GM20431 (cell line): ENCODE results near the gene LRRC74B.

ENCODE experiments used
- in situ Hi-C: fragments of 300-500 bp; cut with MseI, MboI; formaldehyde crosslinking; loops from one replicate; pipeline ENCODE4 v1.15.0; 2020; ENCODE audit warnings: low sequenced_read_pairs; ENCODE audit not compliant: unreplicated experiment

LRRC74B gene

DNA sequence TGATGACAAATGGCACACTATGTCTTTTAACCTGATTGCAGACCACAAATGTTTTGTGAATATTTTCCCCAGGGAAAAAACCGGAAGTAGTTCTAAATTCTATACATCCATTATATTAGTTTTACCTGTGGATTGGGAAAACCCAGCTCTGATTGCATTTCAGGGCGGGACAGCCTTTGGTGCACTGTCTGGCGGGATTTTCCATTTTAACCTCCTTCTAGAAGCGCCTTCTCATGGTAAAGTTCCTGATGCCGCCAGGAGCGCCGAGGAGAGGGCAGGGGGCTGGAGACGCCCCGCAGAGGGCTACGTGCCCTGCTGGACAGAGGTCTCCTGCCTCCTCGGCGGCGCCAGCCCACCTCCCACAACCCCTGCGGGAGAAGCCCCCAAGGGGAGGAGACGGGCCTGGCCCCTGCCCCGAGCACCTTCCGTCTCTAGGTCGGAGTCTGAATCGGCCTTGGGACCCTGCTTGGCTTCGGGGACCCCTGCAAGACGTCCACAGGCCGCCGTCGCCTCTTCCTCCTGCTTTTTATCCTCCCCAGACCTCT is 32.0 kb upstream of the LRRC74B start:
- in situ Hi-C loops, result no loop called here

DNA sequence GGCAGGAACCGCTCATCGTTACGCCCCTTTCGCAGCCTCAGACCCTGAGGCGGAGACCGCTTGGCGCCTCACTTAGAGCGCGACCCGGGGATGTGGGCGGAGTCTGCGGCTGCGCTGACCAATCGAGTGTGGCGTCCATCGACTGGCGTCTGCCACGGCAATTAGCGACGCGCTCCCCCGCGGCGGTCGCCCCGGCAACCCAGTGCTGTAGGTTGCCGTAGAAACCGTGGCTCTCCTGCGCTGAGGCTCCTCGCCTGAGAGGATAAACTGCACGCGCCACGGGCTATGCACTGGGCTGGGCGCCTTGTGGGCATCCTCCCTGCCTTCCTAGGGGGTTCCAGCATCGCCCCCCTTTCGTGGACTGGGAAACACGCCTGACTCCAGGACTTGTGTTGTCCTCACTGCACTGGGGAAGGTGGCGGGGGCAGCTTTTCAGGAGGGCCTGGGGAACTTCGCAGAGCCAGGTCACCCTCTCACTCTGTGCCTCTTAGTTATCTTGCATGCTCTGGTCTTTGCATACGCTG is 31.5 kb upstream of the LRRC74B start:
- in situ Hi-C loops, result no loop called here

DNA sequence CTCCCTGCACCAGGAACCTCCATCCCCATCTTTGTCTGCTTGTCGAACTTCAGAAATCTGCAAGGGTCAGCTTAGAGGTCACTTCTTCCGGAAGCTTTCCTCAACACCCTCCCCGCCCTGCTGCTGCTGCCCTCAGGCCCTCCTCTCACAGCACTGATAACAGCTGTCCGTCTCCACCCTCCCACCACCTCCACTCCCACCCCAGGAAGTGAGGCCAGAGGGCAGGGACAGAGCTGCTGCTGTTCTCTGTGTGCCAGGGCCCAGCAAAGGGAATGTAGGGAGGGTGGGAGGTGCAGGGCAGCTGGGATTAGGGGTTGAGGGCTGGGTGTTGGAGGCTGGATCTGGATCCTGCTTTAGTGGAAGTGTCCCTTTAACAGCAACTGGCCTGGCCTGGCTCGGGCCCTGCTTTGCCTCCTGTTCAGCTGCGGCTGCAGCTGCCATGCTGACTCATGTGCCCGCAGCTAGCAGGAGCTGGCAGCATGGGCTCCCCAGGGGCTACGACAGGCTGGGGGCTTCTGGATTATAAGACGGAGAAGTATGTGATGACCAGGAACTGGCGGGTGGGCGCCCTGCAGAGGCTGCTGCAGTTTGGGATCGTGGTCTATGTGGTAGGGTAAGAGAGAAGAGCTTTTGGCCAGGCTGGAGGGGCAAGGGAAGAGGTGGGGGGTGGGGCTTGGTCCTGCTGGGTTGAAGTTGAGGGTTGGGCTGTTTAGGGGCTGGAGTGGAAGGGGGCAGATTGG is 30.9 kb upstream of the LRRC74B start, which contains the start of gene P2RX6:
P2RX6 (plus strand) TSS at position 440 of the 740 bp plus-strand sequence; CDS start at position 450, 10 bp downstream.
- in situ Hi-C loops, result no loop called here

DNA sequence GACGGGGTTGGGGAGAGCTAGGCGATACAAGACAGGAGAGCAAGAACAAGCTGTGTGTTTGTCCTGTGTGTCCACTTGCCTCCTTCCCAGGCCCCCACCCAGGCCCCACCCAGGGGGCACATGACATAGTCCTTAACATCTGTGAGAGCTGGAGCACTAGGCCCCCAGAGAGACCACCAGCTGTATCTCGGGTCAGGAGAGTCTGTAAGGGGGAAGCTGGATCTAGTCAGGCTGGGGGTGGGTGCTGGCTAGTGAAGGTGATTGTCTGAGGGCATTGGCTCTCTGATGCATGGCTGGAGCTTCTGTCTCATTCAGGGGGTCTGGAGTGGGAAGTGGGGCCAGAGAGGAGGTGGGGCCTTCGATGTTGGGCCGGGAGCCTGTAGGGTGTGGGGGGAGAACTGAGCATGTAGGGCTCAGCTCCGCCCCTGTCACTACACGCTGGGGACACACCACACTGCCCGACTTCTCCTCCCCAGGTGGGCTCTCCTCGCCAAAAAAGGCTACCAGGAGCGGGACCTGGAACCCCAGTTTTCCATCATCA is 30.2 kb upstream of the LRRC74B start:
- in situ Hi-C loops, result no loop called here

DNA sequence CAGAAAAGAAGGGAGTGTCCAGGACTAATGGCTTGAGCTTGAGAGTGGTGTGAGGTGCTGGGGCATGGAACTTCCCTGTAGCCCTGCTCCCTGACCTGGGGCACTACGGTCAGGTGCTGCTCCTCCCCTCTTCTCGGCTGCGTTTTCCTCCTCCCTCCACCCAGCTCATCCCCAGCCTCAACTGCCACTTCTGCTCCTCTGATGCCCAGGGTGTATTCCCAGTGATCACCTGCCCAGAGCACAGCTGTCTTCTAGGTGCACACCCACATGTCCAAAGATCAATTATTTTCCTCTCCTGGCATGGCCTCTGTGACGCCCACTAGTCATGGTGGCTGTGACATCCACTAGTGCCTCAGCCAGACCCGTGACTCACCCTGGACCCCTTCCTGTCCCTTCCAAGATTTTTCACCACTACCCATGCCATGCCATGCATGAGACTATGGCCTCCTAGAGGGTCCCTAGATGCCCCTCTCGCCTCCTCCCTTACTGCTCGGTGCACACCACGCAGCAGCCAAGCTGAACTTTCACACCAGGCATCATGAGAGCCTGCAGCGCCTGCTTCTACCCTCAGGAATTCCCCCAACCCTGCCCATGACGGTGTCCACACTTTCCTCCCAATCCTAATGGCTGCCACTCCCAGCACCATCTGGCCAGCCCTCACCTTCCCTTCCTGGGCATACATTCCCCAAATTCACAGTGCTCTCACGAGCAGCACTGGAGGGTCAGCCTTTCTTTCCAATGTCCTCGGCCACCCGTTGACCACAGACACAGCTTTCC is 28.9 kb upstream of the LRRC74B start:
- in situ Hi-C loops, result no loop called here

DNA sequence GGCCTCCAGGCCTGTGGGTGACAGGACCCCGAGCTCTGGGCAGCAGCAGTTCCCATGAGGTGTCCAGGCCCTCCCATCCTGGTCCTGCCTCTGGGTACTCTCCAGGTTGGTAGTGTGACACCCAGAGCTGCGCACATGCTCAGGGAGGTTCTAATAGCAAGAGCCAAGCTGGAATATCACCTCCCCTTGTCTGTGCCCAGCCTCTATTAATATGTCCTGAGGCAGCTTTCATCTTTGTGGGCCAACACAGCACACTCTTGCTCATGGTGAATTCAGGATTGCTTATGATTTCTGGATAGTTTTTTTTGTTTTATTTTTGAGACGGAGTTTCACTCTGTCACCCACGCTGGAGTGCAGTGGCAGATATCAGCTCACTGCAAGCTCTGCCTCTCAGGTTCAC is 27.4 kb upstream of the LRRC74B start:
- in situ Hi-C loops, result no loop called here

DNA sequence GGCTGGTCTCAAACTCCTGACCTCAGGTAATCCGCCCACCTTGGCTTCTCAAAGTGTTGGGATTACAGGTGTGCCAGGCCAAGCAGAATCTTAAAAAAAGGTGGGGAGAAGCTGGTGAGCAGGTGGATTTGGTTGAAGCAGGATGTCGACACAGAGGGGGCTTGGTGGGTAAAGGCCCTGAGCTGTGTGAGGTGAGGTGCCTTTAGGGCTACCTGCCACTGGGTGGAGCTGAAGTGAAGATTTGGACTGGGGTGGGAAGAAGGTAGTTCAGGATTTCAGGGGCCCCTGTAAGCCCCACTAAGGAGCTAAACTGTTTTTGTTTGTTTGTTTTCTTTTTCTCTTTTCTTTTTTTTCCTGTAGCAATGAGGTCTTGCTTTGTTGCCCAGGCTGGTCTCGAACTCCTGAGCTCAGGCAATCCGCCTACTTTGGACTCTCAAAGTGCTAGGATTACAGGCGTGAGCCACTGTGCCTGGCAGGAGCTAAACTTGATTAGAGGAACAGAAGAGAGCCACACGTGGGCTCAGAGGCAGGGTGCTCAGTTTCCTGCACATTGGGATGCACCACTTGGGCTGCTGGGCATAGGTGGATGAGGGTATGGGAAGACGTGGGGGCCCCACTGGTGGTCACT is 24.8 kb upstream of the LRRC74B start:
- in situ Hi-C loops, result no loop called here

DNA sequence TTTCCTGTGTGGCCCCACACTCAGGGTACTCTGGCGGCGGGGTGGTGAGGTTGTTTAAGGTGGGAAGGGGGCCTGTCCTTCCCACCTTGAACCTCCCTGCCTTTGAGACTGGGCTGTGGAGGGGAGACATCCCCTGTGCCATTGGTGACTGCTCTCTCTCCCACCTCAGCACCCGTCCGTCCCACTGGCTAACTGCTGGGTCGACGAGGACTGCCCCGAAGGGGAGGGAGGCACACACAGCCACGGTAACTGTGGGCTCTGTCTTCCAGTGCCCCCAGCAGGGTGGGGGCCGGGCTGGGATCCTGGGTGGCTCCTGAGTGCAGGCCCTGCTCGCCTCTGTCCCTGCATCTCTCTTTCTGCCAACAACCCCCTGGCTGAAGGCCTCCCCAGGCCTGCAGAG is 23.2 kb upstream of the LRRC74B start:
- in situ Hi-C loops, result no loop called here

DNA sequence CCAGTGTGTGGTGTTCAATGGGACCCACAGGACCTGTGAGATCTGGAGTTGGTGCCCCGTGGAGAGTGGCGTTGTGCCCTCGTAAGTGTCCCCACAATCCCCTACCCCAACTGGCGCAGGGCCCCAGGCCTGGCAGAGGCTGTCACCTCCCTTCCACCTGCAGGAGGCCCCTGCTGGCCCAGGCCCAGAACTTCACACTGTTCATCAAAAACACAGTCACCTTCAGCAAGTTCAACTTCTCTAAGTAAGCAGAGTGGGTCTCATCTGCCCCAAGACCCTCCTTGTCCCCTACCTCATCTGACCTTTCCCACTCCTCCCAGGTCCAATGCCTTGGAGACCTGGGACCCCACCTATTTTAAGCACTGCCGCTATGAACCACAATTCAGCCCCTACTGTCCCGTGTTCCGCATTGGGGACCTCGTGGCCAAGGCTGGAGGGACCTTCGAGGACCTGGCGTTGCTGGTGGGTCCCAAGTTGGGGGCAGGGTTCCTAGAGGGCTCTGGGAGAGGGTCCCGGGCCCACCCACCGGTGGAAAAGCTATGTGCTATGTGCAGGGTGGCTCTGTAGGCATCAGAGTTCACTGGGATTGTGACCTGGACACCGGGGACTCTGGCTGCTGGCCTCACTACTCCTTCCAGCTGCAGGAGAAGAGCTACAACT is 22.7 kb upstream of the LRRC74B start:
- in situ Hi-C loops, result no loop called here

DNA sequence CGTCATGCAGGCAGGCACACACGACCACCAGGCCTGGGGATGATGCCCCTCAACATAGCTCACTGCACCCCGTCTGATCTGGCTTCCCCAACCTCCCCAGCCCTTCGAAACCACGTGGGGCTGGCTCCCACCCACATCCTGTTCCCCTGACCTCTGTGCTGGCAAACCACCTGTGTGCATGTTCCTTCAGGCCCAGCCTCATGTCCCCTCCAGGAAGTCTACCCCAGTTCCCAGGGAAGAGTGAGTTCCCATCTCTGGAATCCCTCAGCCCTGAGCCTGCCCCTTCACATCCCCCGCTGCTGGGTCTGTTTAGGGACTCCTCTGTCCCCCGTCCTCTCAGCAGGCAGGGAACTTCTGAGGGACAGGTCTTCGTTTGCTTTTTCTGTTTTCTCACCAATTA is 20.5 kb upstream of the LRRC74B start:
- in situ Hi-C loops, result no loop called here

DNA sequence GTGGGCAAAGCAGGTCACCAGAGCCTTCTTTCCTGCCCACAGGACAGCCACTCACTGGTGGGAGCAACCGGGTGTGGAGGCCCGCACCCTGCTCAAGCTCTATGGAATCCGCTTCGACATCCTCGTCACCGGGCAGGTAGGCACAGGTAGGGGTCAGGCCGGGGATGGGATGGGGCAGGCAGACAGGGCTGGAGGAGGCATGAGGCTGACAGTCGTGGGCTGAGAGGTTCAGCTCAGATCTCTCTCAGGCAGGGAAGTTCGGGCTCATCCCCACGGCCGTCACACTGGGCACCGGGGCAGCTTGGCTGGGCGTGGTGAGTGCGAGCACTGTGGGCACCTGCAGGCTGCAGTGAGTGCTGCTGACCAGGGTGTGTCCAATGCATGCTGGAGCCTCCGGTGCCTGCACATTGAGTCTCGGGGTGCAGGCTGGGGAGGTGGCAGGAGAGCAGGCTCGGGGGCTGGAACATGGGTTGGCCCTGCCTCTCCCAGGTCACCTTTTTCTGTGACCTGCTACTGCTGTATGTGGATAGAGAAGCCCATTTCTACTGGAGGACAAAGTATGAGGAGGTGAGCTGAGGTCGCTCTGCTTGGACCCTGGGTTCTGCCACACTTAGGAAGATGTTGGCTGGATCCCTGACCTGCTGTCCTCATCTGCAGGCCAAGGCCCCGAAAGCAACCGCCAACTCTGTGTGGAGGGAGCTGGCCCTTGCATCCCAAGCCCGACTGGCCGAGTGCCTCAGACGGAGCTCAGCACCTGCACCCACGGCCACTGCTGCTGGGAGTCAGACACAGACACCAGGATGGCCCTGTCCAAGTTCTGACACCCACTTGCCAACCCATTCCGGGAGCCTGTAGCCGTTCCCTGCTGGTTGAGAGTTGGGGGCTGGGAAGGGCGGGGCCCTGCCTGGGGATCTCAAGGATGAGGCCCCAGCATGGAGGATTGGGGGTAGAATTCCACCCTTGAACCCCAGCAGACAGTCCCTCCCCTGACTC is 19.7 kb upstream of the LRRC74B start:
- in situ Hi-C loops, result no loop called here

DNA sequence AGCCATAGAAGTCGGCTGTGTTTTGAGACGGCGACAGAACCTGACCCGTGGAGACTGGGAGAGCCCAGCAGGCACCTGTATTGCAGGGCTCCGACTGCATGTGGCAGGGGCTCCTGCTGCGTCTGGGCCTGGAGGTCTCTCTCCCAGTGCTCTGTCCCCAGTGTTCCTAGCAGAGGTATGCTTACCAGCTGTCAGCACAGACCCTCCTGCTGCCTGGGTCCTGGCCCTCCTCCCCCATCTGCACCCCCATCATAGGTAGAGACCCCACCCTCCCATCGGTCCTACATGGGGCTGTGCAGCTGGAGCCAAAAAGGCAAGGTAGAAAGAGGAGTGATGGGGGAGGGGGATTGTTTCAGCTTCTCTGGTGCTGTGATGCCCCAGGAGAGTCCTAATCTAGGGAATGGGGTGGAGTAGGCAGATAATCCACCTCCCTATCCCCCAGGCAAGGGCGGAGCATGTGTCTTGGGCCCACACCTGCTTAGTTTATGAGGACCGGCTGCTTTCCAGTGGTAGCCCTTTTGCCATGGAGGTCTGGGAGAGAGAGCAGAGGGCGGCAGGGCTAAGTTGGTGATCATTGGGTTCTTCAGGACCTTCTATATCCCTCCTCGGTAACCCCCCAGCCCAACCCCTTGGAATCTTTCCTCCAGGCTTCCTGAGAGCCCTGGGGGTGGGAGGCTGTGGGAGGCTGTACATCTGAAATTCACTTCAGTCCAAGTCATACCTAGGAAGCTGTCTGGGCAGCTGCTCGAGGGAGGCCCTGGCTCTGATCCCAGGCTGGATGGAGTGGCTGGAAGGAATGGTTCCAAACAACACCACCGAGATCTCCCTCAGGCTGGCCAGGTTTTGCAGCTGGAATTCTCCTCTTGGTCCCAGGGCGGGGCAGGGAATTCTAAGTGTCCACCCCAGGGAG is 18.7 kb upstream of the LRRC74B start:
- in situ Hi-C loops, result no loop called here

DNA sequence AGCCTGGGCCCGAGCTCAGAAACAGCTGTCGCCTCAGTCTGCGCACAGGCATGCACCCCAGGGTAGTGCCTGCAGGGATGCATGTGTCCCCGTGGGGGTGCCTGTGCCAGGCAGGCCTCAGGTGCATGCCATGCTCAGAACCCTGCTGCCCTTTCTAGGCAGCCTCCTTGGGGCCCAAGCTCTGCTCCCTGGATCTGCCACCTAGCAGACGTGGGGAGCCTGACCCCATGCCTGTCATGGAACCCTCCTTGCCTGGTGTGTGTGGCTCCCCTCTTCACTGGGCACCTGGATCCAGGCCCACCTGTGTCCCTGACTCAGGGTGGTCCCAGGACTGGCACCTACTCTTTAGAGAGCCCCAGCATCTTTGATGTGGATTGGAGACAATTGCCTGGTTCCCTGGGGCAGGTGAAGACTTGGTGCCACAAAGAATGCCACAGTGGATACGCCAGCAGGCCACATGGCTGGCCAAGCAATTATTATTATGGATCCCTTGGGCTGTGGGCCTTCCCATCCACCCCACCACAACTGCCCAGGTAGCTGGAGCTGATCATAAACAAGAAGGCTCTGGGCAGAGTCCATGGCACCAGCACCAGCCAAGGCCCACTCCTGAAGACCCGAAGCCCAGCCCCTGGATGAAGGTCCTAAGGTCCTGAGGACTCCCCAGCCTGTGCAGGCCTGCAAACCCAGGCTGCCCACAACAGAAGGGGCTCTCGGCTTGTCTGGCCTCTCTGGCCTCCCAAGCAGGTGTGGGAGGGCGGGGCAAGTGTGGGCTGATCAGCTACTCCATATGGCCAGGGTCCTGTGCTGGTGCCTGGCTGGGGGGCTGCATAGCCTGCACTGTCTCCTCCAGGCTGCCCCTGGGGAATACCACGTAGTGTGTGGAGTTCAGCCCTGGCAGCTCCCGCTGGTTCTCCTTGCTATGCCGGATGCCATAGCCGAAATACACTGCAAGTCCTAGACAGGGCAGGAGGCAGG is 17.2 kb upstream of the LRRC74B start:
- in situ Hi-C loops, result no loop called here

DNA sequence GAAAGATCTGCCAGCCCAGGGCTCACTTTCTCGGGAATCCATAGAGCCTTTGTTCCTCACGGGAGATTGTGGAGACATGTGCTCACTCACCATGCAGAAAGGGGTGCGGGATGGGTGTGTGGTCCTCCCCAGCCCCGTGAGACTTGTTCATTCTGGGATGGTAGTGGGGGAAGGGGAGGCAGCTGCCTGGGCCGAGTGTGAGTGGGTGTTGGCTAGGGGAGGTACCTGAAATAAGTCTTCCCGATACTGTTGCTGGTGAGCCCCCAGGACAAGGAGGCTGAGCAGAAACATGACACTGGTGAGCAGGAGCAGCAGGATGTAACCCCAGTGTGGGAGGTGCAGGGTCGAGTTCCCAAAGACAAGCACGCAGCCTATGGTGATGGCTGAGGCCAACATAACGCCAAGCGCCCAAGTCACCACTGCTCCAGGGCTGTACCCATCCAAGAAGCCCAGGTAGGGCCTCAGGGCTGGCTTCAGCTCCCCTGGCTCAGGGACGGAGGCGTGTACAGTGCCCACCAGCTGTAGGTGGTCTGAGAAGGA is 16.2 kb upstream of the LRRC74B start:
- in situ Hi-C loops, result no loop called here

DNA sequence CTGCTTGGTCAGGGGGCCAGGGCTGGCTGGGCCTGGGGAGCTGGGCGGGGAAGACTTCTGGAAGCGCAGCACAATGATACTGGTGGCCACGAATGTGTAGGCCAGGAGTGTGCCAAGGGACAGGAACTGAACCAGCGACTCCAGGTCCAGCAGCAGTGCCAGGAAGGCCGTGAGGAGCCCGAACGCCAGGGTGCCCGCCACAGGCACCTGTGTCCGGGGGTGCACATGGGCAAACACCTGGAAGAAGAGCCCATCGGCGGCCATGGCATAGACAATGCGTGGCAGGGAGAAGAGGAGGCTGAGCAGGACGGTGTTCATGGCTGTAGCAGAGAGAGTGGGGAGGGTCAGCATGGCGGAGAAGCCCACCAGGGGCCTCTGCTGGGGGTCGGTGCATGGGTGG is 15.7 kb upstream of the LRRC74B start:
- in situ Hi-C loops, result no loop called here
